Measurements from ENCODE around the gene AGPAT3. TPM values are rescaled to one million over a fixed set of nuclear protein-coding genes. Genes with fewer than 3 reads are reported as not detected.

AGPAT3 gene
- total and polyA plus RNA-seq, 2 donors (not counting 3 experiments of a cell fraction or from before 2014, with no cell fraction given): 39.9 to 76.7 TPM

DNA sequence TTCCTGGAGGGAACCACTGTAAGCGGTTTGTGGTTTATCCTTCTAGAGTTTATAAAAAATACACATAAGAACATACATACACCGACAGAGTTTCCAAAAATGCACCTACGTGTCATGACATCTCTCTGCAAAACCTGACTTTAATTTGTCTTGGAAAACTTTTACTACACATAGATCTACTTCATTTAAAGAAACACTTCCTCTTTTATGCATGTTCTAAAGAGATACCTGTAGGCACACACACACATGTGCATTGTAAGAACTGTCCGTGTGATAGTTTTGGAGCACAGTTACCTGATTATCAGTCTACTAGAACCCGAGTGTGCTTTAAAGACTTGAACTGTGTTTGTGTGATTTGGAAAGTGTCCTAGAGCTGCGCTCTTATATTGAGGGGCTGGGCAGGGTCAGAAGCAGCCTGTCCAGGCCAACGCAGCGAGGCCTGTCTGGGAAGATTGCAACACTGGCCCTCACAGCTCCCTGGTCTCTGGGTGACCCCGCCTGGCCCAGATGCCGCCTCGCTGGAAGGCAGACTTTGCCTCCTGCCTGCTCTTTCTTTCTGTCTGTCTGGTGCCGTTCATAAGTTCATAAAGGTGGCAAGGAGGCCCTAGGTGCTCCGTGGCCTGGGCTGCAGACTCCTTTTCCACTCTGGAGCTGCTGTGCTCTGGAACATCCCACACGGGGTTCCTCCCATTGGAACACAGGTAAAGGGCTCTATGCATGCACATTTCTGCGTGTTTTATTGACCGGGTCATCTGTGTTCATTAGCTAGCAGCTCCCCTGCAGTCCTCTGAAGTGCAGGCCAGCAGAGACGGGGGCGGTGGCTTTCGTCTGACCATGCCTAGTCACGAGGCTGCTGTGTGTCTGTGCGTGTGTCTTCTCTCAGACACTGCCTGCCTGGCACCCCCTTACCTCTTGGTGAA lies 46.3 kb downstream of the AGPAT3 start:
- H3K4me1 ChIP-seq (ENCODE audit: control insufficient read depth, extremely low read depth, insufficient read depth, low read length): no peaks in the 10 kb centered on the region
- peaks cover 0 to 2% of the 10 kb centered on the region in 2 experiments for H3K36me3 ChIP-seq (ENCODE audit: control insufficient read depth in 2 of 2, extremely low read depth in 1 of 2, insufficient read depth in 2 of 2, low read length in 2 of 2)
- H3K4me2 ChIP-seq (ENCODE audit: insufficient read depth, low read length): no peak overlapping the region
- dilution Hi-C loops (cut with MboI; ENCODE audit: extremely low pct_ligation_motif_present, low sequenced_read_pairs): no loop called here
- H4K20me1 ChIP-seq (replicated peaks; ENCODE audit: control insufficient read depth, extremely low read depth, insufficient read depth, low read length): no peaks in the 10 kb centered on the region
- ChIA-PET POLR2A (no interaction called here), CTCF (no interaction called here)
- H3K4me3 ChIP-seq (replicated peaks in 1 of 3; ENCODE audit: insufficient read depth in 1 of 3, low read depth in 1 of 3, low read length in 3 of 3): no peak overlapping the region
- TF ChIP-seq POLR2A (IDR thresholded peaks at IDR 0.05; ENCODE audit: low read depth, low read length) (no peak), JUN (IDR thresholded peaks at IDR 0.05; ENCODE audit: borderline replicate concordance, insufficient read depth, insufficient read length, low read depth) (no peak), MYC (IDR thresholded peaks at IDR 0.05; ENCODE audit: low read depth, low read length) (no peak), POLR2AphosphoS5 (IDR thresholded peaks at IDR 0.05; ENCODE audit: insufficient read depth, low read depth, low read length) (no peak), GATA2 (IDR thresholded peaks at IDR 0.05; ENCODE audit: insufficient read depth, insufficient read length, low read depth, low read length) (no peak), EZH2 (IDR thresholded peaks at IDR 0.05; ENCODE audit: borderline replicate concordance, low read depth, low read length, severe bottlenecking) (no peak), CTCF (IDR thresholded peaks at IDR 0.05; ENCODE audit: extremely low read depth in 1 of 2, insufficient read depth in 1 of 2, low read depth in 1 of 2, low read length in 2 of 2) (no peak), FOS (IDR thresholded peaks at IDR 0.05; ENCODE audit: borderline replicate concordance, insufficient read depth, low read length) (no peak)
- TF ChIP-seq, protein P1, sequence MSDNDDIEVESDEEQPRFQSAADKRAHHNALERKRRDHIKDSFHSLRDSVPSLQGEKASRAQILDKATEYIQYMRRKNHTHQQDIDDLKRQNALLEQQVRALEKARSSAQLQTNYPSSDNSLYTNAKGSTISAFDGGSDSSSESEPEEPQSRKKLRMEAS (IDR thresholded peaks at IDR 0.05; ENCODE audit: insufficient read depth, insufficient read length): no peak
- intact Hi-C loops (cut with micrococcal nuclease): no loop called here
- no peaks in the 10 kb centered on the region for H3K9me3 ChIP-seq (replicated peaks; ENCODE audit: control insufficient read depth, insufficient read depth, low read length)
- H3K79me2 ChIP-seq (ENCODE audit: control insufficient read depth, insufficient read depth, low read length): peaks cover 14% of the 10 kb centered on the region
- H3K9me1 ChIP-seq (replicated peaks; ENCODE audit: control insufficient read depth, extremely low read depth, insufficient read depth, low read length): no peaks in the 10 kb centered on the region
- no peak for FAIRE-seq
- no peak overlapping the region for H2AFZ ChIP-seq (ENCODE audit: low read depth, low read length)
- H3K27me3 ChIP-seq (ENCODE audit: control insufficient read depth in 2 of 2, insufficient read depth in 2 of 2, low read length in 2 of 2): no peaks in the 10 kb centered on the region
- DNase-seq (ENCODE audit: low read depth, low spot score): no peak
- H3K9ac ChIP-seq (replicated peaks; ENCODE audit: extremely low read depth, insufficient read depth, low read length): no peak overlapping the region
- BruUV-seq (replicated peaks): no TSS peak
- no peak overlapping the region for H3K27ac ChIP-seq (ENCODE audit: insufficient read depth, low read depth, low read length)
